ENCODE results near the gene BUD31. TPM values are rescaled to one million over a fixed set of nuclear protein-coding genes. Genes with fewer than 3 reads are reported as not detected.

The BUD31 gene
- total and polyA plus RNA-seq, 2 of the 13 experiments (the other 11 are each of a cell fraction or from before 2014, with no cell fraction given): 35.1 to 79.1 TPM

DNA sequence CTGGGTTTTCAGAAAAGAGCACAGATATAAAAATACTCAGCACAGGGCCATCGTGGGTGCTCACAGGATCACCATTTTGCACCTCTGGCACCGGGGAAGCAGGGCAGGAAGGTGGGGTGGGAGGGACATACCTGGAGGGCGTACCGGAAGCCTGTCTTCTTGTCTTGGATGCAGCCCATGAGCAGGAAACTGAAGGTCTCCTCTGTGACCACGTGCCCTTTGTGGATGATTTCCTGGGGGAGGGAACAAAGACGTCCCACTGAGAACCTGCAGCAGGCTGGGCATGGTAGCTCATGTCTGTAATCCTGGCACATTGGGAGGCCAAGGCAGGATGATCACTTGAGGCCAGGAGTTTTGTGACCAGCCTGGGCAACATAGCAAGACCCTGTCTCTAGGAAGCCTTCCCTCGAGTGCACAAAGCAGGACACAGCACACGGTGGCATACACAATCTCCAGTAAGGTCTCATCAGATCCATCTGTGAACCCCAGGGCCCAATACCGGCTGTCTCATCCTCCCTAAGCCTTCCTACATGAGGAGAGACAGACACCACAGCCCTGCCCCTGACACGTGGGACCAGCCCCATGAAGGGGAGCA is 20.3 kb downstream of the BUD31 start:
- Histone ChIP-seq H3K4me2 (ENCODE audit: low read depth, low read length) (no peak overlapping the region), H3K36me3 (replicated peaks in 1 of 2; ENCODE audit: control insufficient read depth in 1 of 2, insufficient read depth in 2 of 2, low read length in 2 of 2) (peaks cover 15 to 34% of the 10 kb centered on the region in 2 experiments), H3K27ac (ENCODE audit: extremely low read length, insufficient read depth, low read length) (no peak overlapping the region), H3K4me1 (ENCODE audit: insufficient read depth, low read length) (peaks cover 24% of the 10 kb centered on the region), H3K9ac (ENCODE audit: insufficient read depth, low read depth, low read length) (no peak overlapping the region), H3K9me3 (ENCODE audit: low read length) (no peaks in the 10 kb centered on the region), H2AFZ (ENCODE audit: low read length) (no peak overlapping the region), H3K27me3 (ENCODE audit: control insufficient read depth in 1 of 2, insufficient read depth in 2 of 2, low read length in 2 of 2) (no peaks in the 10 kb centered on the region), H3K79me2 (ENCODE audit: insufficient read depth, low read length) (no peaks in the 10 kb centered on the region), H3K4me3 (replicated peaks in 1 of 3; ENCODE audit: insufficient read depth in 1 of 3, low read depth in 2 of 3, low read length in 3 of 3) (no peak overlapping the region), H4K20me1 (ENCODE audit: insufficient read depth, low read length) (no peaks in the 10 kb centered on the region)
- in situ Hi-C loops (cut with HindIII; ENCODE audit: extremely low pct_ligation_motif_present, low pct_unique_long_range_greater_than_20kb) (no loop called here), intact Hi-C loops (cut with micrococcal nuclease; ENCODE audit: unreplicated experiment) (no loop called here)
- 96% methylated on average over 5 of the region's 10 CpGs for WGBS (ENCODE audit: low lambda C conversion rate)
- FAIRE-seq (no peak), ATAC-seq (no peak), DNase-seq (ENCODE audit: low spot score) (no peak)
- BruUV-seq (replicated peaks): no TSS peak
- POLR2A ChIA-PET: interaction anchor here (1.1 kb wide), 1 partner anchor 9 kb away, joined by 3 read pairs; the partner anchor contains the start of genes CPSF4 and PTCD1
- CTCF ChIA-PET (ENCODE audit: low intra/inter-chr PET ratio, low total read pairs): no interaction called here
- TF ChIP-seq, protein P1, sequence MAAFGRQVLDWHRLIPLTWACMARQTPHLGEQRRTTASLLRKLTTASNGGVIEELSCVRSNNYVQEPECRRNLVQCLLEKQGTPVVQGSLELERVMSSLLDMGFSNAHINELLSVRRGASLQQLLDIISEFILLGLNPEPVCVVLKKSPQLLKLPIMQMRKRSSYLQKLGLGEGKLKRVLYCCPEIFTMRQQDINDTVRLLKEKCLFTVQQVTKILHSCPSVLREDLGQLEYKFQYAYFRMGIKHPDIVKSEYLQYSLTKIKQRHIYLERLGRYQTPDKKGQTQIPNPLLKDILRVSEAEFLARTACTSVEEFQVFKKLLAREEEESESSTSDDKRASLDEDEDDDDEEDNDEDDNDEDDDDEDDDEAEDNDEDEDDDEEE (CRISPR knock-in tag; IDR thresholded peaks at IDR 0.05): no peak
- TF ChIP-seq NFYB (CRISPR knock-in tag; IDR thresholded peaks at IDR 0.05) (no peak), BCLAF1 (IDR thresholded peaks at IDR 0.05) (no peak), SATB2 (CRISPR knock-in tag; IDR thresholded peaks at IDR 0.05) (no peak), NR2C2 (CRISPR knock-in tag; IDR thresholded peaks at IDR 0.05; ENCODE audit: borderline replicate concordance) (no peak), ZNF558 (CRISPR knock-in tag; IDR thresholded peaks at IDR 0.05; ENCODE audit: borderline replicate concordance) (no peak), NCOA2 (CRISPR knock-in tag; IDR thresholded peaks at IDR 0.05) (no peak), JUND (CRISPR knock-in tag; IDR thresholded peaks at IDR 0.05) (no peak), NR2F1 (CRISPR knock-in tag; IDR thresholded peaks at IDR 0.05) (no peak), ZC3H4 (CRISPR knock-in tag; IDR thresholded peaks at IDR 0.05; ENCODE audit: borderline replicate concordance) (no peak), HDAC6 (IDR thresholded peaks at IDR 0.05; ENCODE audit: low read depth, low read length) (no peak), ZNF720 (CRISPR knock-in tag; IDR thresholded peaks at IDR 0.05) (no peak), ZNF441 (CRISPR knock-in tag; IDR thresholded peaks at IDR 0.05; ENCODE audit: borderline replicate concordance) (no peak), CAMTA2 (CRISPR knock-in tag; IDR thresholded peaks at IDR 0.05; ENCODE audit: borderline replicate concordance) (no peak), PAF1 (CRISPR knock-in tag; IDR thresholded peaks at IDR 0.05) (no peak)
- TF ChIP-seq, protein P2, sequence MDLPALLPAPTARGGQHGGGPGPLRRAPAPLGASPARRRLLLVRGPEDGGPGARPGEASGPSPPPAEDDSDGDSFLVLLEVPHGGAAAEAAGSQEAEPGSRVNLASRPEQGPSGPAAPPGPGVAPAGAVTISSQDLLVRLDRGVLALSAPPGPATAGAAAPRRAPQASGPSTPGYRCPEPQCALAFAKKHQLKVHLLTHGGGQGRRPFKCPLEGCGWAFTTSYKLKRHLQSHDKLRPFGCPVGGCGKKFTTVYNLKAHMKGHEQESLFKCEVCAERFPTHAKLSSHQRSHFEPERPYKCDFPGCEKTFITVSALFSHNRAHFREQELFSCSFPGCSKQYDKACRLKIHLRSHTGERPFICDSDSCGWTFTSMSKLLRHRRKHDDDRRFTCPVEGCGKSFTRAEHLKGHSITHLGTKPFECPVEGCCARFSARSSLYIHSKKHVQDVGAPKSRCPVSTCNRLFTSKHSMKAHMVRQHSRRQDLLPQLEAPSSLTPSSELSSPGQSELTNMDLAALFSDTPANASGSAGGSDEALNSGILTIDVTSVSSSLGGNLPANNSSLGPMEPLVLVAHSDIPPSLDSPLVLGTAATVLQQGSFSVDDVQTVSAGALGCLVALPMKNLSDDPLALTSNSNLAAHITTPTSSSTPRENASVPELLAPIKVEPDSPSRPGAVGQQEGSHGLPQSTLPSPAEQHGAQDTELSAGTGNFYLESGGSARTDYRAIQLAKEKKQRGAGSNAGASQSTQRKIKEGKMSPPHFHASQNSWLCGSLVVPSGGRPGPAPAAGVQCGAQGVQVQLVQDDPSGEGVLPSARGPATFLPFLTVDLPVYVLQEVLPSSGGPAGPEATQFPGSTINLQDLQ (CRISPR knock-in tag; IDR thresholded peaks at IDR 0.05): no peak

All from HepG2 (cell line).